NT2/D1 (cell line): ENCODE results near the gene PLEKHA5.

Experiments
- SUZ12 ChIP-seq: IDR thresholded peaks from 2 replicates; pipeline ENCODE4 v1.6.1; 2011; ENCODE audit not compliant: insufficient read length, insufficient read depth; ENCODE audit errors: extremely low read depth
- ZNF274 ChIP-seq: IDR thresholded peaks from 2 replicates; pipeline ENCODE4 v1.6.1; 2011; ENCODE audit warnings: mild to moderate bottlenecking, low read depth, low read length

DNA sequence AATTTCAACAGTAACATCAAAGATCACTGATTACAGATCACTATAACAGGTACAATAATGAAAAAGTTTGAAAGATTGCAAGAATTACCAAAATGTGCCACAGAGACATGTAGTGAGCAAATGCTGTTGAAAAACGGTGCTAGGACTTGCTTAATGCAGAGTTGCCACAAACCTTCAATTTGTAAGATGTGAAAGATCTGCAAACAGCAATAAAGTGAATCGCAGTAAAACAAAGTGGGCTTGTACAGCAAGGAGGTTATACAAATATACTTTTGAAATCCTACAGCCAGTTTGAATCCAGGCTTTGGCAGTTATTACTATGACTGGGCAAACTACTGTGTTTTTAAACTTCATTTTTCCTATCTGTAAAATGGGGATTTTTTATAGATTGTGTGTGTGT is 1.0 kb upstream of the PLEKHA5 start:
- TF ChIP-seq SUZ12 (no peak), ZNF274 (no peak)
